Naive thymus-derived CD4-positive, alpha-beta T cell (primary cell): ENCODE results near the gene ADGRD1. TPM values are rescaled to one million over a fixed set of nuclear protein-coding genes. Genes with fewer than 3 reads are reported as not detected.

Experiments used
- ATAC-seq: fragments of 150-1000 bp; cut with Tn5 transposase; 2 replicates; pipeline ENCODE4 v1.10.0; 2021; ENCODE audit warnings: mild to moderate bottlenecking, moderate library complexity
- CTCF ChIA-PET: fragments of 350-600 bp; sonication (Branson Sonifier 250); formaldehyde crosslinking; loops from one replicate; lab custom pipeline; 2021; ENCODE audit warnings: antibody characterized with exemption; lab: Charles Lee
- POLR2A ChIA-PET: fragments of 350-600 bp; sonication (Branson Sonifier 250); formaldehyde crosslinking; loops from one replicate; lab custom pipeline; 2021; ENCODE audit warnings: antibody characterized with exemption, inconsistent platforms; lab: Charles Lee
- DNase-seq, 9 donors: peaks; one replicate each; pipeline versions ENCODE4 v3.0.0 to v3.0.0-alpha.2; 2020 to 2022; ENCODE audit warnings: mixed read lengths in 1 of 9
- H3K27ac ChIP-seq: one replicate; pipeline ENCODE4 v1.7.0; 2013; ENCODE audit warnings: mild to moderate bottlenecking, low read depth, low read length, moderate library complexity
- H3K27me3 ChIP-seq, 2 donors: one replicate each; pipeline ENCODE4 v1.7.0; 2013; ENCODE audit warnings: low read length in 2 of 2, mild to moderate bottlenecking in 2 of 2, moderate library complexity in 2 of 2; ENCODE audit not compliant: control insufficient read depth in 2 of 2, insufficient read depth in 2 of 2
- H3K36me3 ChIP-seq, 3 experiments: 1 replicate in 2 of 3; 2 replicates in 1 of 3; pipeline ENCODE4 v1.7.0; 2013; ENCODE audit warnings: low read length in 3 of 3, mild to moderate bottlenecking in 3 of 3, moderate library complexity in 1 of 3; ENCODE audit not compliant: insufficient read depth in 3 of 3, control insufficient read depth in 2 of 3
- H3K4me1 ChIP-seq, 2 donors: one replicate each; pipeline ENCODE4 v1.7.0; 2013; ENCODE audit warnings: low read length in 2 of 2, mild to moderate bottlenecking in 2 of 2, moderate library complexity in 1 of 2; ENCODE audit not compliant: control insufficient read depth in 2 of 2, insufficient read depth in 2 of 2
- H3K4me3 ChIP-seq: 2 replicates; pipeline ENCODE4 v1.7.0; 2013; ENCODE audit warnings: mild to moderate bottlenecking, low read length
- H3K9me3 ChIP-seq, 3 experiments: 1 replicate in 2 of 3; 2 replicates in 1 of 3; pipeline ENCODE4 v1.7.0; 2013; ENCODE audit warnings: low read length in 3 of 3; ENCODE audit not compliant: control insufficient read depth in 2 of 3
- H3K27ac Mint-ChIP-seq, 9 donors: one replicate each; pipeline ENCODE4 v1.8.0; 2020 to 2022; ENCODE audit warnings: mixed read lengths in 9 of 9, mild to moderate bottlenecking in 8 of 9, moderate library complexity in 5 of 9, inconsistent platforms in 2 of 9
- H3K27me3 Mint-ChIP-seq, 5 donors: one replicate each; pipeline ENCODE4 v1.8.0; 2021 to 2022; ENCODE audit warnings: mixed read lengths in 5 of 5, mild to moderate bottlenecking in 1 of 5
- H3K36me3 Mint-ChIP-seq, 5 donors: one replicate each; pipeline ENCODE4 v1.8.0; 2020 to 2022; ENCODE audit warnings: mixed read lengths in 5 of 5, mild to moderate bottlenecking in 3 of 5, inconsistent platforms in 1 of 5
- H3K4me1 Mint-ChIP-seq, 7 donors: one replicate each; pipeline ENCODE4 v1.8.0; 2020 to 2022; ENCODE audit warnings: mixed read lengths in 7 of 7, mild to moderate bottlenecking in 3 of 7, inconsistent platforms in 1 of 7
- H3K4me3 Mint-ChIP-seq, 10 donors: one replicate each; pipeline ENCODE4 v1.8.0; 2020 to 2022; ENCODE audit warnings: mild to moderate bottlenecking in 10 of 10, mixed read lengths in 10 of 10, moderate library complexity in 6 of 10, inconsistent platforms in 2 of 10
- H3K9me3 Mint-ChIP-seq, 11 donors: one replicate each; pipeline ENCODE4 v1.8.0; 2020 to 2022; ENCODE audit warnings: mixed read lengths in 11 of 11, mild to moderate bottlenecking in 4 of 11, inconsistent platforms in 1 of 11, moderate library complexity in 1 of 11
- intact Hi-C, 2 donors: fragments of 100-400 bp; cut with micrococcal nuclease; formaldehyde crosslinking; loops; one replicate each; pipeline ENCODE4 v1.15.1; 2023
- polyA plus RNA-seq, 2 donors: library from polyadenylated mRNA; unstranded; fragments of 300-500 nt; fragmentation: Illumina TruSeq; gene quantifications; one replicate each; pipeline ENCODE4 v1.2.3, GENCODE V29; 2021
- total RNA-seq, 6 experiments: library from RNA in 5 of 6; stranded (reverse) in 5 of 6; gene quantifications; 1 replicate in 5 of 6; 2 replicates in 1 of 6; pipeline ENCODE4 v1.2.3 and lab custom pipeline; 2021 to 2026

ADGRD1 gene
- total and polyA plus RNA-seq, 7 experiments from 2014 or later = 0.41 to 11.9 (median 1.6) TPM; not detected in 4

DNA sequence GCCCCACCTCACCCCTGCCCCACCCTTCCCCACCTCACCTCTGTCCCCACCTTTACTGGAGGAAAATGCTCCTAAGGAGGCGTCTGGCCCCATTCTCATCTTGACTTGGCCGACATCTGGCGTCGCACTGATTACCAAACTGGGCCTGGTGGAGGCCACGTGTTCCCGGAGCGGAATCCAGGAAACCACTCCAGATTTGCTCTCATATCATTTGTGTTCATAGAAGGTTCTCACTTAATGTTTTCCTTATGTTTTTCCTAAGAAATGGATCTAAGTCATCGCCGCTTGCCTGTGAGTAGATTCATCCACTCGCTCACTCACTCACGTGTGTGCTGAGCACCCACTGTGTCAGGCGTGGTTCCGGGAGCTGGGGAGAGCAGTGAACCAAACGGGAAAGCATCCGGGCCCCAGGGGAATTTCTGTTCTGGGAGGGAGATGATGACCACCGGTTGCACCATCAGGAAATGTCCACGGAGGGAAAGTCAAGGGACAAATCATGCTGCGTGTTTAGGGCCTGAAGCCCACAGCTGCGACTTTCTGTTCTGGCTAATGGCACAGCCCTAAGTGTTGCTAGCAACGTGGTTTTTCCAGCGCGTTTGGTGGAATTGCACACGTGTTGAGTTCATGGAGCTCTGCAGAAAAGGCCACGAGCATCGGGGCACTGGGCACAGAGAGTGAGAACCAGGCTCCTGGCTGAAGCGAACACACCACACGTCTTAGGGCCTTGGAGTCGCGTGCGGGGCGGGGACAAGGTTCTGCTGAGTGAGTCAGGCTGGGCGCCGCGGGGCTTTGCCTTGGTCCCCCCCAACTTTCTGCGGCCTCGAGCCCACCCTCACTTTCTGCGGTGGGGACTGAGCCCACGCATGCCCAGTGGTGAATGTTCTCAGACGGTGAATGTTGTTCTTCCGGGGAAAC lies 57.7 kb downstream of the ADGRD1 start:
- CTCF ChIA-PET = no interaction called here
- peaks cover 0 to 1% (median 0%) of the 10 kb centered on the region in 7 donors for H3K4me1 Mint-ChIP-seq

DNA sequence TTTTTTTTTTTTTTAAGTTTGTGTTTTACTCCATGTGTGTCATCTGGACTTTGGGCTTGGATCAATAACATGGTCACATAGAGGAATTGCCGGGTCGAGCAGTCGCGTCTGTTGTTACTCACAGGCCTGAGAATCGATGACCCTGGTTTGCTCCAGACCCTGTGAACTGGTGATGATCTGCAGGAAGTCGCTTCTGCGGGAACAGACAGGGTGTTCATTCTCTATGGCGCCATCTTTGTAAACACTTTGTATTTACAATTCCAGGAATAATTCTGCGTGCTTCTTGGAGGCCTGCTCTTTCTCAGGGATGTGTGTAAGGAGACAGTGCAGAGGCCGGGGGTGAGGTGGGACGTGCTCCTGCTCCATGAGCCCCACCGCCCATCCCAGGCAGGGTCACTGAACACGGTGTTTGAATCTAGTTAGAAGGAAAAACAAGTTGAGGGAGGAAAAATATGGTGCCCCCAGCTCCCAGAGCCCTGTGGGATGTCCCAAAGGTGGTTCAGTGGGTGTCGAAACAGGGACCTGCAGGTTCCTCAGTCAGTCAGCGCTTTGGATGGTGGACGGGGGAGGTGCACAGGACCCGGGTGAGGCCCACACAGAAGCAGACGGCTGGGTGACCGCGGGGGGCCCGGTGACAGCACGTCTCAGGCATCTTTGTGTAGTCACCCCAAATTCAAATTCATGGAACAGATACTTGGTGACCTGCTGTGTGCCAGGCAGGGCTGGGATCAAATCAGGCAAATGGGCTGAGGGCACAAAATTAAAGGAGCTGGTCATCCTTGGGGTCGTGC lies 58.8 kb downstream of the ADGRD1 start:
- H3K27ac Mint-ChIP-seq = no peak overlapping the region
- ChIA-PET CTCF (no interaction called here), POLR2A (no interaction called here)
- peaks cover 0 to 1% (median 0%) of the 10 kb centered on the region in 11 donors for H3K9me3 Mint-ChIP-seq
- intact Hi-C loops = no loop called here
- no peaks in the 10 kb centered on the region for H3K36me3 Mint-ChIP-seq
- no peaks in the 10 kb centered on the region for H3K9me3 ChIP-seq
- no peaks in the 10 kb centered on the region for H3K27me3 ChIP-seq
- H3K27me3 Mint-ChIP-seq = peaks cover 0 to 4% (median 0%) of the 10 kb centered on the region in 5 donors
- H3K4me3 ChIP-seq = no peak overlapping the region
- H3K27ac ChIP-seq = no peak overlapping the region
- no peaks in the 10 kb centered on the region for H3K36me3 ChIP-seq
- peaks cover 0 to 1% (median 0%) of the 10 kb centered on the region in 7 donors for H3K4me1 Mint-ChIP-seq
- no peak for DNase-seq
- ATAC-seq = no peak
- H3K4me1 ChIP-seq = no peaks in the 10 kb centered on the region
- H3K4me3 Mint-ChIP-seq = no peak overlapping the region

More for the DNA sequence above, 57.7 kb downstream of the ADGRD1 start:
- no peaks in the 10 kb centered on the region for H3K4me1 ChIP-seq
- POLR2A ChIA-PET = no interaction called here
- H3K4me3 Mint-ChIP-seq = peak overlapping the region in 1 of 10 donors; percentile 56
- H3K27ac ChIP-seq = no peak overlapping the region
- ATAC-seq = no peak
- no peaks in the 10 kb centered on the region for H3K36me3 Mint-ChIP-seq
- no peak overlapping the region for H3K27ac Mint-ChIP-seq
- DNase-seq = no peak
- peaks cover 0 to 1% (median 0%) of the 10 kb centered on the region in 11 donors for H3K9me3 Mint-ChIP-seq
- intact Hi-C loops = no loop called here
- H3K36me3 ChIP-seq = no peaks in the 10 kb centered on the region
- no peak overlapping the region for H3K4me3 ChIP-seq
- H3K27me3 ChIP-seq = no peaks in the 10 kb centered on the region
- H3K27me3 Mint-ChIP-seq = peaks cover 0 to 4% (median 0%) of the 10 kb centered on the region in 5 donors
- no peaks in the 10 kb centered on the region for H3K9me3 ChIP-seq

DNA sequence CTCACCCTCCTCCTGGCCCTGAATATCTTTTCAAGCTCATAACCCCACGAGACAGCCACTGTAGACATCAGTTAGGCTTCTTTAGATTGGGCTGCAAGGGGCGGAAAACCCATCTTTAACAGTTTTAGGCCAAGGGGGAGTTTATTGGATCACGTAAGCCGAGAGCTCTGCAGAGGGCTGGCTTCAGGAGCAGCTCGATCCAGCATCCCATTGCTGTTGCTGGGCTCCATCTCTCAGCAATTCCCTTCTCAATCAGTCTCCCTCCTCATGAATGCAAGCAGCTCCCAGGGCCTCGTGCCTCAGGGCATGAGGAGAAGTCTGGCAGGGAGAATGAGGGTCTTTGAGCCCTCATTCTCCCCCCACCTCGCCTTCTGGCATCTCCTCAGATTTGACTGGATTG lies 59.4 kb downstream of the ADGRD1 start:
- ChIA-PET POLR2A (no interaction called here), CTCF (interaction anchor here (1.1 kb wide), 1 partner anchor 10 kb away, joined by 3 read pairs; no protein-coding TSS in a partner anchor)
- Histone ChIP-seq H3K4me1 (no peaks in the 10 kb centered on the region), H3K9me3 (no peaks in the 10 kb centered on the region), H3K36me3 (no peaks in the 10 kb centered on the region), H3K27ac (no peak overlapping the region), H3K27me3 (no peaks in the 10 kb centered on the region), H3K4me3 (no peak overlapping the region)
- Mint-ChIP-seq H3K27ac (no peak overlapping the region), H3K4me3 (no peak overlapping the region), H3K9me3 (peaks cover 0 to 1% (median 0%) of the 10 kb centered on the region in 11 donors), H3K36me3 (no peaks in the 10 kb centered on the region), H3K4me1 (peaks cover 0 to 1% (median 0%) of the 10 kb centered on the region in 7 donors), H3K27me3 (peaks cover 0 to 4% (median 0%) of the 10 kb centered on the region in 5 donors)
- DNase-seq (no peak), ATAC-seq (no peak)
- intact Hi-C loops = no loop called here

DNA sequence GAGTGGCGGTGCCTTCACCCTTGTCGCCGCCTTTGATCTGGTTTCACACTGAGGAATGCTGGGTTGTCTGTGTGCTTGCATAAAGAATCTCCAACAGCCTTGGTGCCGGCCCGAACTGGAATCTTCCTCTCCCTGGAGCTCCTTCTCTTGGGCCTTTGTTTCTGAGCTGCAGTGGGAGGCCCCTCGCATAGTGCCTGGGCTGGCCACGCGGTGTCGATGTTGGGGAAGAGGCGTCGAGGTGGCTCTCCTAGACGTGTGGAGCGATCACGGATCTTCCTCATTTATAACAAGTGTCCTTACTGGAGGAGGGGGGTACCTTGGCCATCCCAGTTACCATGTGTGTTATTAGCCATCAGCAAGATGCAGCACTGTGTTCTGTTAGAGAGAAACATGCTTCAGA lies 60.6 kb downstream of the ADGRD1 start:
- ATAC-seq = no peak

DNA sequence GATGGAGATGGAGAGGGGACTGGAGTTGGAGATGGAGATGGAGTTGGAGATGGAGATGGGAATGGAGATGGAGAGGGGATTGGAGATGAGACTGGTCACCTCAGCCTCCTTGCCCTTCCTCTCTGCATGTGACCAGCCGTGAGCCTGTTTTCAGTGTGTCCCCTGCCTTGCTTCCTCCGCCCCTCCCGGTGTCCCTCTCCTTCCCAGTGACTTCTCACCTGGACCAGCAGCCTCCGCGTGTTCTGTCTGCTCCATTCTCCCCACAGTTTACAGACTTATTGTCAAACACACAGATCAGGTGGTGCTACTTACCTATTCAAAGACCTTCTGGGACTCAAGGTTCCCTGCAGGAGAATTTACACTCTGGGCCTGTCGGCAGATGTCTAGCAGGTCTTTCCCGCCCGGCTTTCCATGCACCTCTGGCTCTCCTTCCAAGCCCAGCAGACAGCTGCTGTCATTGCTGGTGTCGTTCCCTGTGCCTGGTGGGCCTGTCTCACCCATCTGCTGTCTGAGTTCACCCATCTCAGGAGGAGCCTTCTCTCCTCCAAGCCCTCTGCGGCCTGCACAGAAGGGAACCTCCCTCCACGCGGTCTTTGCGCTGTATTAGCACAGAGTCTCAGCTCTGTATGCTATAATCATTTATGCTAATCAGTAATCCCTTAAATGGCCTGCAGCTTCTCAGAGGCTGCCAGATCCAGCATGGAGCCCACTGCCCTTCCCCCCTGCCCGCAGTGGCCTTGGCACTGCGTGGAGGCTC lies 62.1 kb downstream of the ADGRD1 start:
- POLR2A ChIA-PET = no interaction called here
- Histone ChIP-seq H3K4me1 (no peaks in the 10 kb centered on the region), H3K9me3 (no peaks in the 10 kb centered on the region), H3K36me3 (no peaks in the 10 kb centered on the region), H3K27me3 (no peaks in the 10 kb centered on the region), H3K4me3 (no peak overlapping the region), H3K27ac (no peak overlapping the region)
- H3K4me1 Mint-ChIP-seq = no peaks in the 10 kb centered on the region
- H3K27ac Mint-ChIP-seq = no peak overlapping the region
- H3K36me3 Mint-ChIP-seq = no peaks in the 10 kb centered on the region
- H3K9me3 Mint-ChIP-seq = peaks cover 0 to 1% (median 0%) of the 10 kb centered on the region in 11 donors
- H3K4me3 Mint-ChIP-seq = no peak overlapping the region
- peaks cover 0 to 4% (median 0%) of the 10 kb centered on the region in 5 donors for H3K27me3 Mint-ChIP-seq
- DNase-seq = no peak
- intact Hi-C loops = no loop called here
- no peak for ATAC-seq
- CTCF ChIA-PET = no interaction called here

More for the DNA sequence above, 60.6 kb downstream of the ADGRD1 start:
- Mint-ChIP-seq H3K4me3 (no peak overlapping the region), H3K27me3 (peaks cover 0 to 4% (median 0%) of the 10 kb centered on the region in 5 donors), H3K36me3 (no peaks in the 10 kb centered on the region), H3K4me1 (peaks cover 0 to 1% (median 0%) of the 10 kb centered on the region in 7 donors), H3K9me3 (peaks cover 0 to 1% (median 0%) of the 10 kb centered on the region in 11 donors), H3K27ac (no peak overlapping the region)
- H3K27ac ChIP-seq = no peak overlapping the region
- H3K4me1 ChIP-seq = no peaks in the 10 kb centered on the region
- DNase-seq = no peak
- H3K4me3 ChIP-seq = no peak overlapping the region
- H3K9me3 ChIP-seq = no peaks in the 10 kb centered on the region
- intact Hi-C loops = no loop called here
- H3K36me3 ChIP-seq = no peaks in the 10 kb centered on the region
- H3K27me3 ChIP-seq = no peaks in the 10 kb centered on the region
- ChIA-PET CTCF (no interaction called here), POLR2A (no interaction called here)

DNA sequence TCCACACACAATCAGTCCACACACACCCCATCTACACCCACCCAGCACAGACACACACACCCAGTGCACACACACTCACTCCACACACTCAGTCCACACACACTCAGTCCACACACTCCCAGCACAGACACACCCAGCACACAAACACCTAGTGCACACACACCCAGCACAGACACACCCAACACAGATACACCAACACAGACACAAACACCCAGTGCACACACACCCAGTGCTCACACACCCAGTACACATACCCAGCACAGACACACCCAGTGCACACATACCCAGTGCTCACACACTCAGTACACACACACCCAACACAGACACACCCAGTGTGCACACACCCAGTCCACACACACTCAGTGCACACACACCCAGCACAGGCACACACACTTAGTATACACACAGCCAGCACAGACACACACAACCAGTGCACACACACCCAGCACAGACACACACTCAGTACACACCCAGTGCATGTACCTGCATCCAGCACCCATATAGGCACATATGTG lies 63.8 kb downstream of the ADGRD1 start:
- POLR2A ChIA-PET = no interaction called here
- no peaks in the 10 kb centered on the region for H3K36me3 Mint-ChIP-seq
- H3K4me1 ChIP-seq = no peaks in the 10 kb centered on the region
- no peak overlapping the region for H3K4me3 ChIP-seq
- no peaks in the 10 kb centered on the region for H3K36me3 ChIP-seq
- H3K27me3 Mint-ChIP-seq = peaks cover 0 to 4% (median 0%) of the 10 kb centered on the region in 5 donors
- no peak overlapping the region for H3K4me3 Mint-ChIP-seq
- H3K4me1 Mint-ChIP-seq = no peaks in the 10 kb centered on the region
- H3K9me3 ChIP-seq = no peaks in the 10 kb centered on the region
- no peaks in the 10 kb centered on the region for H3K27me3 ChIP-seq
- peak overlapping the region in 1 of 9 donors; percentile 59 for H3K27ac Mint-ChIP-seq
- CTCF ChIA-PET = interaction anchor here (0.5 kb wide), 1 partner anchor 79 kb away, joined by 3 read pairs; no protein-coding TSS in a partner anchor
- ATAC-seq (peak; percentile 33), DNase-seq (no peak)
- H3K9me3 Mint-ChIP-seq = peaks cover 0 to 1% (median 0%) of the 10 kb centered on the region in 11 donors
- H3K27ac ChIP-seq = no peak overlapping the region
- intact Hi-C loops = no loop called here
